HL-60/S4 treated with retinoic acid at 250 ng/mL for 4 days and 3 days (cell line): ENCODE measurements around the gene EME1.

Experiments used
- in situ Hi-C: fragments of 300-500 bp; cut with MboI; formaldehyde crosslinking; loops from 2 replicates; pipeline ENCODE4 v1.7.0; 2022; ENCODE audit warnings: low sequenced_read_pairs

EME1 gene

GRCh38 chr17:50347894-50348291 lies 25.1 kb upstream of the EME1 start:
- in situ Hi-C loops: no loop called here

- in situ Hi-C loops: no loop called here
Measured at GRCh38 chr17:50348522-50349242, 24.3 kb upstream of the EME1 start.

GRCh38 chr17:50349243-50349600 lies 23.8 kb upstream of the EME1 start:
- in situ Hi-C loops: no loop called here

GRCh38 chr17:50350733-50351132 lies 22.3 kb upstream of the EME1 start:
- in situ Hi-C loops: no loop called here

- in situ Hi-C loops: no loop called here
Measured at GRCh38 chr17:50352072-50352692, 20.8 kb upstream of the EME1 start.

- in situ Hi-C loops: no loop called here
Measured at GRCh38 chr17:50352693-50353599, 20.1 kb upstream of the EME1 start.

- in situ Hi-C loops: no loop called here
Measured at GRCh38 chr17:50353600-50354195, 19.3 kb upstream of the EME1 start.

GRCh38 chr17:50354198-50354597 lies 18.8 kb upstream of the EME1 start:
- in situ Hi-C loops: no loop called here

- in situ Hi-C loops: no loop called here
Measured at GRCh38 chr17:50354776-50355175, 18.3 kb upstream of the EME1 start.

GRCh38 chr17:50355336-50355700 lies 17.7 kb upstream of the EME1 start:
- in situ Hi-C loops: no loop called here

- in situ Hi-C loops: no loop called here
Measured at GRCh38 chr17:50355701-50356341, 17.2 kb upstream of the EME1 start.

- in situ Hi-C loops: no loop called here
Measured at GRCh38 chr17:50356418-50356817, 16.6 kb upstream of the EME1 start.

- in situ Hi-C loops: no loop called here
Measured at GRCh38 chr17:50356892-50357510, 16.0 kb upstream of the EME1 start.

- in situ Hi-C loops: no loop called here
Measured at GRCh38 chr17:50358177-50358576, 14.9 kb upstream of the EME1 start.

GRCh38 chr17:50359005-50359699 lies 13.9 kb upstream of the EME1 start:
- in situ Hi-C loops: no loop called here

GRCh38 chr17:50359998-50360461 lies 13.0 kb upstream of the EME1 start:
- in situ Hi-C loops: no loop called here

- in situ Hi-C loops: no loop called here
Measured at GRCh38 chr17:50360486-50361115, 12.4 kb upstream of the EME1 start.

- in situ Hi-C loops: no loop called here
Measured at GRCh38 chr17:50361561-50362480, 11.2 kb upstream of the EME1 start.
